Measurements from ENCODE around the gene DNAH14. TPM values are rescaled to one million over a fixed set of nuclear protein-coding genes. Genes with fewer than 3 reads are reported as not detected.
"Not testable (repeated sequence)": the region's sequence is repeated elsewhere in the genome, so short reads cannot be mapped to it uniquely, and the experiment has no call there.

Gene DNAH14
- 1 to 10 TPM in 1 of 2 donors, not detected in 1; 2.6 TPM for total RNA-seq

DNA sequence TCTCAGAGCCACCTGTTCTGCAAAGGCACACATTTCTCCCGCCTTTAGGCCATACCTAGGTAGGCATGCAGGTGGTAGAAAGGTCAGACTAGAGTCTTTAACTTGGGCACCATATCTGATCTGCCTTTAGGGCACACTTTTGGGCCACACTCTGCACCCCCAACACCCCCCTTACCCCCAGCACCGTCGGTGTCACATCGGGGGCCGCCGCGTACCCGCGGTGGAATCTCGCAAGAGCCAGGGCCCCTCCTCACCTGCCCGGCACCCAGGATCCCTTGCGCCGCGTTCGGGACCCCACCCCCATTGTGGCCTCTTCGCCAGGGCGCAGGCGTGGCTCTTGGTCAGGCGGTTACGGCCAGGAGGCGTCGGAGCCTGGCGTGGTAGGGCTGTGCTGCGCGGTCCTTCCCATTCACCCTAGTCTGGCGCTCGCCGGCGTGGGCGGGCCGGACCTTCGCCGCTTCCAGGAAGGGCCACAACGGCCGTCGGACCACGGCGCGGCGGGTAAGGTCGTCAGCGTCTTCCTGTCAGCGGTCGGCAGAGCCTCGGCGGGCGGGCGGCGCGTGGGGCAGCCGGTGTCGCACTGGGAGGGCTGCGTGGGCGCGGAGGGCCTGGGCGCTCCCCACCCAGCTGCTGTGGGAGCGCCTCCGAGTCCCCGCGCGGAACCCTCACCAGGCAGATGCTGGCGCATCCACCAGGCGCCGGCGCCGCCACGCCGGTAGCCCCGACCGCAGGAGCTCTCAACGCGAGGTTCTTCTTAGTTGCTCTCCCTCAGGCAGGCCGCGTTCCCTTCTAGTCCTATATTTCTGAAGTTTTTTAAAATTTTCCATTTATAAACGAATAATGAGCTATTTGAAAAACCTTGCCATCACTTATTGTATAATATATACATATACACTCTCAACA is at the start of gene DNAH14:
Gene DNAH14, plus strand, starts transcription at position 341 of the 903 bp plus-strand sequence. CDS start 23,028 bp downstream, outside the sequence.
- DNase-seq (ENCODE audit: low spot score) (no peak), ATAC-seq (ENCODE audit: insufficient number of reproducible peaks, low FRiP score, low read depth) (no peak)
- Histone ChIP-seq H3K4me3 (peak within 1 kb of the TSS; percentile 62), H3K27ac (no peak within 1 kb of the TSS), H3K36me3 (no peaks in the 10 kb centered on the region), H3K9me3 (peaks cover 15% of the 10 kb centered on the region), H3K4me1 (ENCODE audit: control insufficient read depth in 1 of 2, low read depth in 2 of 2) (no peaks in the 10 kb centered on the region), H3K27me3 (replicated peaks; ENCODE audit: insufficient read depth) (no peaks in the 10 kb centered on the region)
- TF ChIP-seq CTCF (IDR thresholded peaks at IDR 0.05), result no peak

DNA sequence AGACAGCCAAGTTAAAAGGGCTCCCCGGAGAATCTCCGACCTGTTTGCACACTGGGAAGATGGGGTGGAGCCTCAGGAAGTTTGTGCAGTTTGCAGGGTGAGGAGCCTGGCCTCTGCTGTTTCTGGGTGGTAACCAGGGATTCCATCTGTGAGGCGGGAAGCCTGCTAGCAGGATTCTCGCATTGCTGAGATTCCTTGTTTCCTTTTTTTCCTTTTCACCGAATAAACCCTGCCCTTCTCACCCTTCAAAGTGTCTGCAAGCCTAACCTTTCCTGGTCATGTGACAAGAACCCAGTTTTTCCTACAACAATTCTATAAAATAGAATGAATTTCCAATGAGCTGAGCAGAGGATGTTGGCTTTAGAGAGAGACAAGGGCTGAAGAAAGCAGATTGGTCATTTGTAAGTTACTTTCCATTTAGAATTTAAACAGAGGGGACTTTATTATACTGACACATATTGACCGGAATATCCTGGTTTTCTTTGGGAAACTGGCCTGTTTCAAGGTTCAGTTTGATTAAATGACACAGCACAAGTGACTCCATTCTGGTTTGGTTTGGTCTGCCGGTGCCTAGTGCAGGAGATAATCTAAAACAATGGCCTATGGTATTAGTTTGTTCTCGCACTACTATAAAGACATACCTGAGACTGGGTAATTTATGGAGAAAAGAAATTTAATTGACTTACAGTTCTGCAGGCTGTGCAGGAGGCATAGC is 48.7 kb upstream of the DNAH14 start:
- H3K36me3 ChIP-seq, result no peaks in the 10 kb centered on the region
- H3K4me3 ChIP-seq, result no peak overlapping the region
- ATAC-seq (ENCODE audit: insufficient number of reproducible peaks, low FRiP score, low read depth) (no peak), DNase-seq (ENCODE audit: low spot score) (no peak)
- TF ChIP-seq CTCF (IDR thresholded peaks at IDR 0.05), result no peak
- no peaks in the 10 kb centered on the region for H3K9me3 ChIP-seq
- no peak overlapping the region for H3K27ac ChIP-seq
- no peaks in the 10 kb centered on the region for H3K27me3 ChIP-seq (replicated peaks; ENCODE audit: insufficient read depth)
- H3K4me1 ChIP-seq (ENCODE audit: control insufficient read depth in 1 of 2, low read depth in 2 of 2), result no peaks in the 10 kb centered on the region

GRCh38 chr1:224881308-224881692 is 48.2 kb upstream of the DNAH14 start:
- H3K9me3 ChIP-seq; H3K27me3 ChIP-seq (replicated peaks; ENCODE audit: insufficient read depth); H3K4me1 ChIP-seq (ENCODE audit: control insufficient read depth in 1 of 2, low read depth in 2 of 2); H3K27ac ChIP-seq; ATAC-seq (ENCODE audit: insufficient number of reproducible peaks, low FRiP score, low read depth); H3K36me3 ChIP-seq; DNase-seq (ENCODE audit: low spot score); H3K4me3 ChIP-seq: not testable (repeated sequence)

DNA sequence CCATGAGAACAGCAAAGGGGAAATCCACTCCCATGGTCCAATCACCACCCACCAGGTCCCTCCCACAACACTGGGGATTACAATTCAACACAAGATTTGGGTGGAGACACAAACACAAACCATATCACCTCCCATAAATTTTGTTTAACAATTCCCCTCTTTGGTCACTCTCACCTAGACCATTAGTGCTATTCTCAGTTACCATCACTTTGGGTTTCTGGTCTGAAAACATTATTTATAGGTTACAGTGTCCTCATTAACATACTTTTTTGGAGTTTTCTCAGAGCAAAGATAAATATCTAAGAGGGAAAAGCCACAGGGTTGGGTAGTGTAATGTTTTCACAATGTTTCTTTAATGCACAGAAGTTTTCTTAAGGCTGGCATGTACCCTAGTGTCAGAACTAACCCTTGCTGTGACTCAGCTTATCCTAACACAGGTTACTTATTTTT is 47.7 kb upstream of the DNAH14 start:
- Histone ChIP-seq H3K4me3 (no peak overlapping the region), H3K36me3 (no peaks in the 10 kb centered on the region), H3K9me3 (no peaks in the 10 kb centered on the region), H3K4me1 (ENCODE audit: control insufficient read depth in 1 of 2, low read depth in 2 of 2) (no peaks in the 10 kb centered on the region), H3K27ac (no peak overlapping the region), H3K27me3 (replicated peaks; ENCODE audit: insufficient read depth) (no peaks in the 10 kb centered on the region)
- DNase-seq (ENCODE audit: low spot score) (no peak), ATAC-seq (ENCODE audit: insufficient number of reproducible peaks, low FRiP score, low read depth) (no peak)
- no peak for TF ChIP-seq CTCF (IDR thresholded peaks at IDR 0.05)

GRCh38 chr1:224882264-224882663 is 47.2 kb upstream of the DNAH14 start:
- DNase-seq (ENCODE audit: low spot score), result no peak
- no peak for ATAC-seq (ENCODE audit: insufficient number of reproducible peaks, low FRiP score, low read depth)
- Histone ChIP-seq H3K9me3 (no peaks in the 10 kb centered on the region), H3K4me1 (ENCODE audit: control insufficient read depth in 1 of 2, low read depth in 2 of 2) (no peaks in the 10 kb centered on the region), H3K27me3 (replicated peaks; ENCODE audit: insufficient read depth) (no peaks in the 10 kb centered on the region), H3K4me3 (no peak overlapping the region), H3K27ac (no peak overlapping the region), H3K36me3 (no peaks in the 10 kb centered on the region)
- TF ChIP-seq CTCF (IDR thresholded peaks at IDR 0.05), result no peak

Measured in thoracic aorta (tissue), 2 donors.